Trophoblast cell (in vitro differentiated cells and primary cell): Measurements from ENCODE around the gene DSCAM.
A peak's percentile ranks its signal among the peaks of the same experiment; 100 is the strongest.

Source experiments
- DNase-seq, 2 donors: peaks; one replicate each; pipeline ENCODE4 v3.0.0-alpha.2; 2016
- H2AFZ ChIP-seq: 2 replicates; pipeline ENCODE4 v1.6.1; 2013; ENCODE audit warnings: low read length, moderate library complexity, mild to moderate bottlenecking; ENCODE audit not compliant: insufficient read depth, poor library complexity
- H2AK5ac ChIP-seq: 2 replicates; pipeline ENCODE4 v1.6.1; 2013; ENCODE audit warnings: mild to moderate bottlenecking, low read length
- H2BK120ac ChIP-seq: 2 replicates; pipeline ENCODE4 v1.6.1; 2013; ENCODE audit warnings: low read length, mild to moderate bottlenecking, moderate library complexity; ENCODE audit not compliant: insufficient read depth, poor library complexity
- H2BK12ac ChIP-seq: 2 replicates; pipeline ENCODE4 v1.6.1; 2013; ENCODE audit warnings: mild to moderate bottlenecking, low read length, moderate library complexity
- H2BK5ac ChIP-seq: 2 replicates; pipeline ENCODE4 v1.6.1; 2013; ENCODE audit warnings: low read length, low read depth, moderate library complexity, mild to moderate bottlenecking; ENCODE audit not compliant: poor library complexity
- H3K14ac ChIP-seq: 2 replicates; pipeline ENCODE4 v1.6.1; 2013; ENCODE audit warnings: mild to moderate bottlenecking, low read length
- H3K18ac ChIP-seq: 2 replicates; pipeline ENCODE4 v1.6.1; 2013; ENCODE audit warnings: mild to moderate bottlenecking, low read length
- H3K23ac ChIP-seq: 2 replicates; pipeline ENCODE4 v1.6.1; 2013; ENCODE audit warnings: low read length
- H3K27ac ChIP-seq: 2 replicates; pipeline ENCODE4 v1.5.1; 2013; ENCODE audit warnings: low read depth, mild to moderate bottlenecking, inconsistent platforms, low read length, moderate library complexity
- H3K27me3 ChIP-seq: 2 replicates; pipeline ENCODE4 v1.6.1; 2013; ENCODE audit warnings: inconsistent platforms, mild to moderate bottlenecking, low read length, moderate library complexity; ENCODE audit not compliant: insufficient read depth
- H3K36me3 ChIP-seq, 2 experiments: 1 replicate in 1 of 2; 2 replicates in 1 of 2; pipeline ENCODE4 v1.6.1; 2013; ENCODE audit warnings: low read length in 2 of 2, mild to moderate bottlenecking in 2 of 2, moderate library complexity in 1 of 2; ENCODE audit not compliant: insufficient read depth in 2 of 2, control insufficient read depth in 1 of 2
- H3K4ac ChIP-seq: 2 replicates; pipeline ENCODE4 v1.6.1; 2013; ENCODE audit warnings: low read depth, mild to moderate bottlenecking, low read length, moderate library complexity
- H3K4me1 ChIP-seq, 2 experiments: 1 replicate in 1 of 2; 2 replicates in 1 of 2; pipeline ENCODE4 v1.6.1; 2013; ENCODE audit warnings: low read length in 2 of 2, mild to moderate bottlenecking in 2 of 2, moderate library complexity in 1 of 2; ENCODE audit not compliant: insufficient read depth in 2 of 2, control insufficient read depth in 1 of 2
- H3K4me2 ChIP-seq: 2 replicates; pipeline ENCODE4 v1.6.1; 2013; ENCODE audit warnings: inconsistent platforms, mild to moderate bottlenecking, low read length, moderate library complexity
- H3K4me3 ChIP-seq: 2 replicates; pipeline ENCODE4 v1.5.1; 2013; ENCODE audit warnings: mild to moderate bottlenecking, low read depth, low read length, inconsistent platforms
- H3K79me1 ChIP-seq: one replicate; pipeline ENCODE4 v1.6.1; 2013; ENCODE audit warnings: low read length
- H3K79me2 ChIP-seq: 2 replicates; pipeline ENCODE4 v1.6.1; 2013; ENCODE audit warnings: low read length, mild to moderate bottlenecking; ENCODE audit not compliant: control insufficient read depth, insufficient read depth, poor library complexity
- H3K9ac ChIP-seq: 2 replicates; pipeline ENCODE4 v1.6.1; 2013; ENCODE audit warnings: mild to moderate bottlenecking, low read length
- H3K9me3 ChIP-seq: 2 replicates; pipeline ENCODE4 v1.6.1; 2013; ENCODE audit warnings: low read depth, mild to moderate bottlenecking, control low read depth, inconsistent platforms, low read length; ENCODE audit not compliant: insufficient read depth
- H4K12ac ChIP-seq: 2 replicates; pipeline ENCODE4 v1.6.1; 2013; ENCODE audit warnings: low read depth, mild to moderate bottlenecking, low read length, moderate library complexity
- H4K8ac ChIP-seq: 2 replicates; pipeline ENCODE4 v1.6.1; 2013; ENCODE audit warnings: low read depth, mild to moderate bottlenecking, low read length, moderate library complexity
- H4K91ac ChIP-seq: one replicate; pipeline ENCODE4 v1.6.1; 2013; ENCODE audit warnings: low read depth, mild to moderate bottlenecking, low read length, moderate library complexity
- WGBS: extraction: QIAGEN DNeasy Blood & Tissue Kit; methylation state at CpG from one replicate; pipeline ENCODE4 v1.1.7; 2013; ENCODE audit warnings: missing lambda C conversion rate; ENCODE audit not compliant: insufficient read length, insufficient coverage; ENCODE audit errors: extremely low coverage; 5-methylcytosine and 5-hydroxymethylcytosine counted together

The DSCAM gene

DNA sequence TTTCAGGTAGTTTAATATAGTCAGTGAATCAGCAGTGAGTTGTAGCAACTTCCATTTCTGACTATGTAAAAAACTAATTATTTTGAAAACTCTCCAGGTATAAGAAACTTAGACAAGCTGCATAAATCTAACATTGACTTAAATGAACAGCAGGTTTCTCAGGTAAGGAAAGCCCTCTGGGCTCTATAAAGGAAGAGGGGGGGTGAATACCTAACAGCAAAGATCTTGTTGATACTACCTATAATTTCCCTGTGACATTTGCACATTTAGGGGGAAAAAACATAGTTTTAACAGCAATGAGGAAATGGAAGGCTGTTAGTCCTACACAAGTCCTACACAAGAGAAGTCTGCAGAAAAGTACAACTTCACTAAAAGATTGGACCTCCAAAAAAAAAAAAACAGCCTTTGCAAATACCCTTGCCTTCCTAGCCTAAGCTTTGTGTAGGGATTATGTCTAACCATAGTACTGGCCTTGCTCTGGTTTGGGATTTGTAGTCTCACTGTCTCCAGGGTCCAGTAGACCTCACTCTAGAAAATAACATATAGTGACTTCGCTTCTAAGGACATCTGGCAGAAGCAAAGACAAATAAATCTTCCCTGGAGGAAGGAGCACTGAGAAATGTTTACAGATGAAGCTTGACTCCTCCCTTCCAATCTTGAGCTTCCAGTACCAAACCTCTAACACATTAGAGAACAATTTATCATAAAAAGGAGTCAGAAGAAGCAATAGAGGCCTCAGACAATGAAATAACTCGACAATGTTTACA is 459.8 kb downstream of the DSCAM start:
- Histone ChIP-seq H3K4ac (no peak overlapping the region), H2BK12ac (no peak overlapping the region), H3K14ac (no peak overlapping the region), H3K79me2 (no peaks in the 10 kb centered on the region), H3K27ac (no peak overlapping the region), H3K27me3 (no peaks in the 10 kb centered on the region), H3K79me1 (no peaks in the 10 kb centered on the region), H2BK120ac (no peak overlapping the region), H4K12ac (no peak overlapping the region), H2BK5ac (no peak overlapping the region), H4K8ac (no peak overlapping the region), H3K4me3 (no peak overlapping the region), H3K9ac (no peak overlapping the region), H3K4me1 (no peaks in the 10 kb centered on the region), H3K18ac (no peak overlapping the region), H4K91ac (no peak overlapping the region), H2AK5ac (no peak overlapping the region), H3K36me3 (no peaks in the 10 kb centered on the region), H2AFZ (no peak overlapping the region), H3K4me2 (no peak overlapping the region), H3K9me3 (no peaks in the 10 kb centered on the region), H3K23ac (no peak overlapping the region)
- no CpG with 5 or more reads among the region's 2 CpGs for WGBS
- DNase-seq: no peak

DNA sequence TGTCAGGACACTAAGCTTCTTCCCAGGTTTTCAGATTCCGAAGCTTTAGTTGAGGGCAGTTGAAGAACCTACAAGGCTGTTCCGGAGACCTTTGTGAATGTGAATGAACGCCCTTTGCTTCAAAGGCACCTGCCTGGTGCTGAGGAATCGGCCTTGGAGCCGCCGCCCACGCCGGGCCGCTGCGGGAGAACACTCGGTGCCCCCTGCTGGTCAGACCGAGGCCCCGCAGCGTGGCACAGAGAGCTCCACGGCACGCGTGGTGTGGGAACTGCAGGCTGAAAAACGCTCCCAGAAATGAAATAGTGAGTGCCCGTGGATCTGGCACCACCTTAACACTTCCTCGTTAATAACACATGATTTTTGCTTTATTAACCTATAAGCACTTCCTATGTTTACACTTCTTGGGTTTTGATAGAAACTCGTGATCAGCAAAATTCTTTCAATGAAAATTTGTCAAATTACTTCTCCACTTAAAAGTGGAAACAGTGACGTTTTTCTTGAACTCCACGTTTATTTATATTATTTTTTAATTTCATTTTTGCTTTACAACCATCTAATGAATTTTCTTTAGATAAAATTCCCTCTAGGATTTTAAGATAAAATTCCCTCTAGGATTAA is 460.6 kb downstream of the DSCAM start:
- Histone ChIP-seq H3K79me2 (no peaks in the 10 kb centered on the region), H2AK5ac (no peak overlapping the region), H3K4me1 (no peaks in the 10 kb centered on the region), H4K91ac (no peak overlapping the region), H3K4me2 (no peak overlapping the region), H3K14ac (no peak overlapping the region), H4K8ac (no peak overlapping the region), H3K23ac (no peak overlapping the region), H3K18ac (no peak overlapping the region), H3K27ac (no peak overlapping the region), H3K79me1 (no peaks in the 10 kb centered on the region), H3K9me3 (no peaks in the 10 kb centered on the region), H2BK120ac (no peak overlapping the region), H3K4me3 (no peak overlapping the region), H2AFZ (no peak overlapping the region), H3K36me3 (no peaks in the 10 kb centered on the region), H3K27me3 (no peaks in the 10 kb centered on the region), H2BK5ac (no peak overlapping the region), H3K9ac (no peak overlapping the region), H2BK12ac (no peak overlapping the region), H4K12ac (no peak overlapping the region), H3K4ac (no peak overlapping the region)
- peak; percentile 44 to 73 for DNase-seq
- no CpG with 5 or more reads among the region's 23 CpGs for WGBS

DNA sequence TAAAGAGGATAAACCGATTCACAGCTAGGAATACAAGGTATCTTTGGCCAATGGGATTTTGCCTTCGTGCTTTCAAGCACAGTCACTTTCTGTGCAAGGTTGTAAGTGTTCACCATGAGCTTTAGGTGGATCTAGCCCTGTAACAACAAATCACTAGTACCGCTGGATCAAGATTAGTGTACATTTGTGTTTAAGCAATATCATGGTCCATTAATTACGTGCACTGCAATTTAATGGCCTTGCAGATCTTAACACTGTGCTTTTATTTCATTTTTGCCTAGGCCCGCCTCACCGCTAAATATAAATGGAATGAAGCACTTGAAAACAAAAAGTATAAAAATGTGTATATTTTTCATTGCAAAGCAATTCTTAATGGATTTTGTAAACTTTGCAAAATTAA is 461.1 kb downstream of the DSCAM start:
- H2BK120ac ChIP-seq: no peak overlapping the region
- no peak overlapping the region for H4K91ac ChIP-seq
- H2BK5ac ChIP-seq: no peak overlapping the region
- no peaks in the 10 kb centered on the region for H3K27me3 ChIP-seq
- no peak overlapping the region for H3K4me3 ChIP-seq
- no peak for DNase-seq
- no peak overlapping the region for H3K18ac ChIP-seq
- H3K4me1 ChIP-seq: no peaks in the 10 kb centered on the region
- no peak overlapping the region for H3K23ac ChIP-seq
- H3K9me3 ChIP-seq: no peaks in the 10 kb centered on the region
- H3K79me1 ChIP-seq: no peaks in the 10 kb centered on the region
- no peaks in the 10 kb centered on the region for H3K79me2 ChIP-seq
- H4K8ac ChIP-seq: no peak overlapping the region
- no CpG with 5 or more reads among the region's 6 CpGs for whole genome bisulfite sequencing
- H3K9ac ChIP-seq: no peak overlapping the region
- H4K12ac ChIP-seq: no peak overlapping the region
- H2BK12ac ChIP-seq: no peak overlapping the region
- H3K4me2 ChIP-seq: no peak overlapping the region
- H2AK5ac ChIP-seq: no peak overlapping the region
- H3K36me3 ChIP-seq: no peaks in the 10 kb centered on the region
- no peak overlapping the region for H3K14ac ChIP-seq
- H3K4ac ChIP-seq: no peak overlapping the region
- H2AFZ ChIP-seq: no peak overlapping the region
- H3K27ac ChIP-seq: no peak overlapping the region

DNA sequence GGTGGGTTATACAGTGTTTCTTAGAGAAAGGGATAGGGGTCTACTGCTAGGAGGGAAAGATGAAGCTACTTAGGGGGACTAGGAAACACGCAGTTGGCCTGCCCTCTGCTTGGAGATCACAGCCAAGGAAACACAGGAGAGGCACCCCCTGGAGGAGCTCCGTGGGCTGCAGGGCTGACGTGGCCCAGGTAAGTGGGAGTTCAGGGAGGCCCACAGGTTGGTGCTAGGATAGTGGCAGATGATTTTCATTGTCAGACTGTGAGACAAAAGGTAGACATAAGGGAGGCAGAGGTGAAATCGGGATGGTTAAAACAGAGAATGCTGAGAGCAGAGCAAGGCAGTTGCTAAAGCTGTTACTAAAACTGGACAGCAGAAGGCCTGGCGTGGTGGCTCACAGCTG is 463.0 kb downstream of the DSCAM start:
- no peak overlapping the region for H3K14ac ChIP-seq
- DNase-seq: peak; percentile 38 to 58
- no peak overlapping the region for H2BK12ac ChIP-seq
- no peak overlapping the region for H4K12ac ChIP-seq
- H2BK5ac ChIP-seq: no peak overlapping the region
- no peak overlapping the region for H3K4me2 ChIP-seq
- no peaks in the 10 kb centered on the region for H3K27me3 ChIP-seq
- no peak overlapping the region for H3K4ac ChIP-seq
- H4K91ac ChIP-seq: no peak overlapping the region
- H3K23ac ChIP-seq: no peak overlapping the region
- H3K27ac ChIP-seq: no peak overlapping the region
- no peak overlapping the region for H3K18ac ChIP-seq
- no peak overlapping the region for H3K4me3 ChIP-seq
- no CpG with 5 or more reads among the region's 5 CpGs for WGBS
- H3K79me2 ChIP-seq: no peaks in the 10 kb centered on the region
- no peak overlapping the region for H4K8ac ChIP-seq
- no peak overlapping the region for H3K9ac ChIP-seq
- H3K79me1 ChIP-seq: no peaks in the 10 kb centered on the region
- H2BK120ac ChIP-seq: no peak overlapping the region
- no peak overlapping the region for H2AK5ac ChIP-seq
- no peaks in the 10 kb centered on the region for H3K36me3 ChIP-seq
- no peaks in the 10 kb centered on the region for H3K4me1 ChIP-seq
- no peak overlapping the region for H2AFZ ChIP-seq
- H3K9me3 ChIP-seq: no peaks in the 10 kb centered on the region
